Natural killer cell (primary cell): ENCODE data around the gene SPRY1. TPM values are rescaled to one million over a fixed set of nuclear protein-coding genes. Genes with fewer than 3 reads are reported as not detected.

Experiments
- ATAC-seq, 3 donors: fragments of 150-1000 bp in 2 of 3; fragments of 200-7000 bp in 1 of 3; cut with Tn5 transposase; 1 replicate in 1 of 3; 2 replicates in 2 of 3; pipeline ENCODE4 v1.10.0; 2021; ENCODE audit warnings: mild to moderate bottlenecking in 2 of 3, moderate library complexity in 2 of 3
- DNase-seq, 2 donors: peaks; one replicate each; pipeline versions ENCODE4 v3.0.0 to v3.0.0-alpha.2; 2013 to 2021; ENCODE audit warnings: mixed read lengths in 1 of 2
- H3K27ac ChIP-seq: one replicate; pipeline ENCODE4 v1.5.1; 2013; ENCODE audit warnings: mild to moderate bottlenecking, low read length
- H3K27me3 ChIP-seq: one replicate; pipeline ENCODE4 v1.6.1; 2013; ENCODE audit warnings: low read length; ENCODE audit not compliant: control insufficient read depth, insufficient read depth
- H3K36me3 ChIP-seq: one replicate; pipeline ENCODE4 v1.6.1; 2013; ENCODE audit warnings: low read length; ENCODE audit not compliant: control insufficient read depth, insufficient read depth
- H3K4me1 ChIP-seq: one replicate; pipeline ENCODE4 v1.6.1; 2013; ENCODE audit warnings: low read length; ENCODE audit not compliant: control insufficient read depth, insufficient read depth
- H3K4me3 ChIP-seq: one replicate; pipeline ENCODE4 v1.5.1; 2013; ENCODE audit warnings: low read length
- H3K9me3 ChIP-seq: one replicate; pipeline ENCODE4 v1.6.1; 2013; ENCODE audit warnings: low read length; ENCODE audit not compliant: control insufficient read depth, insufficient read depth
- H3K27ac Mint-ChIP-seq, 2 donors: one replicate each; pipeline ENCODE4 v1.8.0; 2022; ENCODE audit warnings: mild to moderate bottlenecking in 2 of 2, mixed read lengths in 2 of 2, moderate library complexity in 1 of 2
- H3K27me3 Mint-ChIP-seq, 2 donors: one replicate each; pipeline ENCODE4 v1.8.0; 2022; ENCODE audit warnings: low read depth in 2 of 2, mixed read lengths in 2 of 2
- H3K36me3 Mint-ChIP-seq: one replicate; pipeline ENCODE4 v1.8.0; 2022; ENCODE audit warnings: mixed read lengths
- H3K4me1 Mint-ChIP-seq, 2 donors: one replicate each; pipeline ENCODE4 v1.8.0; 2022; ENCODE audit warnings: mixed read lengths in 2 of 2
- H3K4me3 Mint-ChIP-seq: one replicate; pipeline ENCODE4 v1.8.0; 2022; ENCODE audit warnings: mild to moderate bottlenecking, moderate library complexity, mixed read lengths
- H3K9me3 Mint-ChIP-seq, 2 donors: one replicate each; pipeline ENCODE4 v1.8.0; 2022; ENCODE audit warnings: mixed read lengths in 2 of 2
- WGBS: methylation state at CpG from one replicate; pipeline ENCODE4 v1.1.7; 2013; ENCODE audit warnings: missing lambda C conversion rate; ENCODE audit not compliant: insufficient coverage; 5-methylcytosine and 5-hydroxymethylcytosine counted together
- intact Hi-C: fragments of 100-400 bp; cut with micrococcal nuclease; formaldehyde crosslinking; loops from one replicate; pipeline ENCODE4 v1.14.2; 2022
- total RNA-seq, 4 donors: library from RNA; stranded (reverse); fragments of 120-200 nt in 1 of 4; gene quantifications; one replicate each; pipeline versions ENCODE4 v1.2.3 to v1.2.4, GENCODE V29; 2013 to 2022
- TF ChIP-seq, protein P1 (sequence below): fragments of 200-600 bp; IDR thresholded peaks from one replicate; pipeline ENCODE4 v1.8.0; 2022; ENCODE audit warnings: antibody characterized with exemption

Gene SPRY1
- total RNA-seq, 3 donors from 2014 or later (not counting 1 experiment from before 2014, with no cell fraction given): 8.7 to 9.8 (median 9.5) TPM

DNA sequence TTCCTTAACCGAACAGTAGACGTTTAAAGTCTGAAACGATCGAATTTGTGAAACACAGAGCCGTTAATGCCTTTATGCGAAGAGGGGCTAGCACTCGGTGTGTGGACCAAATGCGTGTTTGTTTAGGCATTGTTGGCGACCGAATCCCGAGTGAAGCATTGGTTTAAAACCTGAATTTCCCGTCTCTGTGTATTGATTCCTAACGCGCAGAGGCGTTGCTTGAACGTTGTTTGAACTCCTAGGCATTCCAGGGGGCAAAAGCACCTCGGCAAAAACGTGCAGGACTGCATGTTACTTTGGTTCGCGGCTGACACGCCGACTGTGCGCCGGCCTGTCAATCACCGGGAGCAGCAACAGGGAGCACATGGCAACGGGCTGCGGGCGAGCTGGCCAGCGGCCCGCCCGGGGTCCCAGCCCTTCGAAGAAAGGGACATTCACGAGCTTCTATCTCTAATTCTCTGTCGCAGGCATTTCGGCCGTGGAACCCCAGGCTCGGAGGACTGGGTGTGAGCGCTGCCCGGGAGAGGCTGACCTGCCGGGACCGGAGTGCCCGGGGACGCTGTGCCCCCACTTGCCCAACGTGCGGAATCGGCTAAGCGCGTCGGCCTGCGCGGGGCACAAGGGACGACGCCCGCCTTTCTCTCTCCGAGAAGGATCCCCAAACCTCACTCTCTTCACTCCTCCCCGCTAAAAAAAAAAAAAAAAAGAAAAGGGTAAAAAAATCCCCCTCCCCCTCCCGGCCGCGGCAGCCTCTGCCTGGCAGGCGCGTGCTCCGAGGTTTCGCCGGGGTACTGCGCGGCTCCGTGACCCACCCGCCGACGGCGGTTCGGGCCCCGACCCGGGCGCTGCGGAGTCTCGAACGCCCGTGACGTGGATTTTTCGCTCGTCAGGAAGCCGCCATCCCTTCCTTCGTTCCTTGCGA, 810 bp downstream of the SPRY1 start:
- H3K36me3 Mint-ChIP-seq: no peaks in the 10 kb centered on the region
- H3K9me3 Mint-ChIP-seq: no peaks in the 10 kb centered on the region
- peak; percentile 38 to 74 for DNase-seq
- H3K27ac Mint-ChIP-seq: peak overlapping the region; percentile 72 to 76
- peak overlapping the region; percentile 92 for H3K4me3 Mint-ChIP-seq
- peaks cover 29 to 36% of the 10 kb centered on the region in 2 donors for H3K4me1 Mint-ChIP-seq
- Histone ChIP-seq H3K9me3 (no peaks in the 10 kb centered on the region), H3K4me3 (peak overlapping the region; percentile 49), H3K27ac (peak overlapping the region; percentile 13), H3K27me3 (peaks cover 10% of the 10 kb centered on the region), H3K4me1 (peaks cover 25% of the 10 kb centered on the region), H3K36me3 (no peaks in the 10 kb centered on the region)
- peak; percentile 19 to 31 (median 28) for ATAC-seq
- under 1% methylated on average over 85 of the region's 85 CpGs for WGBS
- intact Hi-C loops: loop anchor here (2.0 kb wide), 2 partner anchors 81 to 201 kb away; no protein-coding TSS in a partner anchor
- TF ChIP-seq, protein P1, sequence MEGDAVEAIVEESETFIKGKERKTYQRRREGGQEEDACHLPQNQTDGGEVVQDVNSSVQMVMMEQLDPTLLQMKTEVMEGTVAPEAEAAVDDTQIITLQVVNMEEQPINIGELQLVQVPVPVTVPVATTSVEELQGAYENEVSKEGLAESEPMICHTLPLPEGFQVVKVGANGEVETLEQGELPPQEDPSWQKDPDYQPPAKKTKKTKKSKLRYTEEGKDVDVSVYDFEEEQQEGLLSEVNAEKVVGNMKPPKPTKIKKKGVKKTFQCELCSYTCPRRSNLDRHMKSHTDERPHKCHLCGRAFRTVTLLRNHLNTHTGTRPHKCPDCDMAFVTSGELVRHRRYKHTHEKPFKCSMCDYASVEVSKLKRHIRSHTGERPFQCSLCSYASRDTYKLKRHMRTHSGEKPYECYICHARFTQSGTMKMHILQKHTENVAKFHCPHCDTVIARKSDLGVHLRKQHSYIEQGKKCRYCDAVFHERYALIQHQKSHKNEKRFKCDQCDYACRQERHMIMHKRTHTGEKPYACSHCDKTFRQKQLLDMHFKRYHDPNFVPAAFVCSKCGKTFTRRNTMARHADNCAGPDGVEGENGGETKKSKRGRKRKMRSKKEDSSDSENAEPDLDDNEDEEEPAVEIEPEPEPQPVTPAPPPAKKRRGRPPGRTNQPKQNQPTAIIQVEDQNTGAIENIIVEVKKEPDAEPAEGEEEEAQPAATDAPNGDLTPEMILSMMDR: no peak
- peaks cover 13 to 16% of the 10 kb centered on the region in 2 donors for H3K27me3 Mint-ChIP-seq

DNA sequence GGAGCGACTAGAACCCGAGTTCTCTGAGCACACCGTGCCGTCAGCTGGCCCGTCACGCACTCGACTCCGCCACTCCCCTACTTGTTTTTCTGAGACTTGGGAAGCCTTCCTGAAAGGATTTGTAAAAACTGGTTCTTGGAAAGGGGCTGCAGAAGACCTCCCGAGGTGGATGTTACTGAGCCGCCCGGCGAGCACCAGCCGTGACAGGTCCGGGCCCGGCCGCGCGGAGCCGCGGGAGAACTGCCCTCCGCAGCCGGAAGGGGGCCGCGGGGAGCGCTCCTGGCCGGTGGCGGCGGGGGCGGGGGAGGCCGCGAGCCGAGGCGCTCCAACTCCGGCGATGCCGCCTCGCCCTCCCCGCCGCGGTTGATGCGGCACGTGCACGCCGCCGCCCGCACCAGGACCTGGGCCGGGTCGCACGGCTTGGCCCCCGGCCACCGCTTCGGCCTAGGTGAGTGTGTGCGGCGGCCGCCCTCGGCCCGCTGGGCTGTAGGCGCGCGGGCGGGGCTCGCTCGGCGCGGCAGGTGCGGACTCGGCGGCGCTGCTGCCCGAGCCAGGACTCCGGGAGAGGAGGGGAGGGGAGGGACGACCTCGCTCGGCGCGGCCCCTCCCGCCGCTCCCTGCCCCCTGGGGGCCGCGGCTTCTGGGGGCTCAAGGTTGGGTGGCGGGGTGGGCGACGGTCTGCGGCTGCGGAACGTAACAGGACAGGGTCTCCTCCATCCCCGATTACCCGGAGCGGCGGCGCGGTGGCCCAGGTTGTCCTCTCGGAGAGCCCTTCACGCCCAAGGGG, 1.7 kb downstream of the SPRY1 start:
- no peaks in the 10 kb centered on the region for H3K9me3 ChIP-seq
- H3K27ac ChIP-seq: peak overlapping the region; percentile 49
- peak overlapping the region; percentile 56 for H3K4me3 ChIP-seq
- no peaks in the 10 kb centered on the region for H3K9me3 Mint-ChIP-seq
- H3K27me3 ChIP-seq: peaks cover 10% of the 10 kb centered on the region
- DNase-seq (peak; percentile 71 to 74), ATAC-seq (peak; percentile 72 to 84 (median 79))
- peak overlapping the region; percentile 74 to 84 for H3K27ac Mint-ChIP-seq
- H3K36me3 ChIP-seq: no peaks in the 10 kb centered on the region
- under 1% methylated on average over 94 of the region's 94 CpGs for WGBS
- peaks cover 13 to 16% of the 10 kb centered on the region in 2 donors for H3K27me3 Mint-ChIP-seq
- TF ChIP-seq, protein P1: peak; percentile 38
- no peaks in the 10 kb centered on the region for H3K36me3 Mint-ChIP-seq
- H3K4me1 ChIP-seq: peaks cover 25% of the 10 kb centered on the region
- peaks cover 29 to 36% of the 10 kb centered on the region in 2 donors for H3K4me1 Mint-ChIP-seq
- intact Hi-C loops: no loop called here
- H3K4me3 Mint-ChIP-seq: peak overlapping the region; percentile 92

DNA sequence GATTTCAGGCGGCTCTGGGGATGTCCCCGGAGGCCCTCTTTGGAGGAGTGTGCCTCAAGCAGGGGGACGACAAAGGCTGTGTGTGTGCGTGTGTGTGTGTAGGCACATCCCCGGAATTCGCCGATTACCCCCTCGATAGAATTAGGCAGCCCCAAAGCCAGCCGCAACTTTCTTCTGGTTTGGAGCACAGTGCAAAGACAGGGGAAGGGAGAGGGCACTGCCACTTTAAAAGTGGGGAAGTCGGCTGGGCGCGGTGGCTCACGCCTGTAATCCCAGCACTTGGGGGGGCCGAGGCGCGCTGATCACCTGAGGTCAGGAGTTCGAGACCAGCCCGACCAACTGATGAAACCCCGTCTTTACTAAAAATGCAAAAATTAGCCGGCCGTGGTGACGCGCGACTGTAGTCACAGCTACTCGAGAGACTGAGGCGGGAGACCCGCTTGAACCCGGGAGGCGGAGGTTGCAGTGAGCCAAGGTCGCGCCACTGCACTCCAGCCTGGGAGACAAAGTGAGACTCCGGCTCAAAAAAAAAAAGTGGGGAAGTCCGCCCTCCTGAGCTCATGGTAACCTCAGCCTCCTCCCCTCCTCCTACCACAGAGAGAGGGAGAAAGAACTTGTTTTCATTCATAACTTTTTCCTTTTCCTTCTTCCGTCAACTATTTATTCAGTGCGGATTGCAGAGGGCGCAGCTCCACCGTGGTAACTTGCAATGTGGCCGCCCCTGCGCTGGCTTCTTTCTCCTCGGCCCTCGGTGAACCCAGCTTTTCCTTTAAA, 2.4 kb downstream of the SPRY1 start:
- ATAC-seq (peak; percentile 50 to 71 (median 58)), DNase-seq (peak; percentile 27 to 78)
- Histone ChIP-seq H3K27me3 (peaks cover 10% of the 10 kb centered on the region), H3K4me1 (peaks cover 25% of the 10 kb centered on the region), H3K4me3 (peak overlapping the region; percentile 56), H3K9me3 (no peaks in the 10 kb centered on the region), H3K36me3 (no peaks in the 10 kb centered on the region), H3K27ac (peak overlapping the region; percentile 49)
- WGBS: under 1% methylated on average over 41 of the region's 41 CpGs
- Mint-ChIP-seq H3K27ac (peak overlapping the region; percentile 74 to 84), H3K27me3 (peaks cover 16% of the 10 kb centered on the region in 2 donors), H3K36me3 (no peaks in the 10 kb centered on the region), H3K9me3 (no peaks in the 10 kb centered on the region), H3K4me3 (peak overlapping the region; percentile 90), H3K4me1 (peaks cover 29 to 36% of the 10 kb centered on the region in 2 donors)
- intact Hi-C loops: no loop called here
- TF ChIP-seq, protein P1: no peak
